OCI-LY7 (cell line): ENCODE results near the gene PRLHR. TPM values are rescaled to one million over a fixed set of nuclear protein-coding genes. Genes with fewer than 3 reads are reported as not detected.

Experiments
- BruUV-seq: library from RNA; stranded (reverse); fragments of 400-500 nt; replicated peaks from 2 replicates; lab custom pipeline; 2021; lab: Mats Ljungman, UMichigan
- CTCF ChIA-PET: fragments of 300-600 bp; sonication (Branson Sonifier 250); formaldehyde crosslinking; loops from one replicate; lab custom pipeline; 2022; ENCODE audit warnings: antibody characterized with exemption; ENCODE audit not compliant: unreplicated experiment; lab: Charles Lee
- POLR2A ChIA-PET: fragments of 300-600 bp; sonication (Branson Sonifier 250); formaldehyde crosslinking; loops from one replicate; lab custom pipeline; 2022; ENCODE audit warnings: antibody characterized with exemption; lab: Charles Lee
- DNase-seq: peaks from one replicate; pipeline ENCODE4 v3.0.0-alpha.2; 2015; ENCODE audit warnings: low spot score
- H2AFZ ChIP-seq: fragments of 200-600 bp; sonication (generic), shearing (Covaris generic); 2 replicates; pipeline ENCODE4 v1.6.1; 2014; ENCODE audit warnings: mild to moderate bottlenecking, antibody characterized with exemption, low read length, moderate library complexity
- H3K27ac ChIP-seq: fragments of 200-600 bp; sonication (generic); 2 replicates; pipeline ENCODE4 v1.5.1; 2014; ENCODE audit warnings: mixed run types, low read depth, mild to moderate bottlenecking, moderate library complexity, low read length, inconsistent platforms; ENCODE audit not compliant: poor library complexity, severe bottlenecking
- H3K36me3 ChIP-seq: fragments of 200-600 bp; sonication (generic); 2 replicates; pipeline ENCODE4 v1.6.1; 2014; ENCODE audit warnings: mild to moderate bottlenecking, antibody characterized with exemption, low read length, moderate library complexity, mixed read lengths; ENCODE audit not compliant: insufficient read depth
- H3K4me1 ChIP-seq: fragments of 200-600 bp; sonication (generic); 2 replicates; pipeline ENCODE4 v1.5.1; 2014; ENCODE audit warnings: mild to moderate bottlenecking, low read length; ENCODE audit not compliant: insufficient read depth, poor library complexity, severe bottlenecking
- H3K4me2 ChIP-seq: fragments of 200-600 bp; sonication (generic); 2 replicates; pipeline ENCODE4 v1.6.1; 2014; ENCODE audit warnings: mild to moderate bottlenecking, low read length
- H3K4me3 ChIP-seq: fragments of 200-600 bp; sonication (generic); 2 replicates; pipeline ENCODE4 v1.5.1; 2014; ENCODE audit warnings: mild to moderate bottlenecking, low read depth, low read length; ENCODE audit not compliant: poor library complexity, severe bottlenecking
- H3K79me2 ChIP-seq: fragments of 200-600 bp; sonication (generic); 2 replicates; pipeline ENCODE4 v1.6.1; 2016; ENCODE audit warnings: low read depth, mild to moderate bottlenecking, low read length, moderate library complexity, mixed read lengths; ENCODE audit not compliant: insufficient read depth
- H3K9me2 ChIP-seq: fragments of 200-600 bp; sonication (generic); 2 replicates; pipeline ENCODE4 v1.6.1; 2016; ENCODE audit warnings: mild to moderate bottlenecking, low read length, mixed read lengths; ENCODE audit not compliant: insufficient read depth
- H3K9me3 ChIP-seq: fragments of 200-600 bp; sonication (generic); 2 replicates; pipeline ENCODE4 v1.6.1; 2014; ENCODE audit warnings: mild to moderate bottlenecking, mixed run types, low read length, mixed read lengths
- H4K20me1 ChIP-seq: fragments of 200-600 bp; sonication (generic); 2 replicates; pipeline ENCODE4 v1.6.1; 2014; ENCODE audit warnings: mild to moderate bottlenecking, antibody characterized with exemption, low read length, moderate library complexity, mixed read lengths; ENCODE audit not compliant: insufficient read depth
- CTCF ChIP-seq: fragments of 200-600 bp; sonication (generic); conservative IDR thresholded peaks from 2 replicates; pipeline ENCODE4 v1.5.1; 2014; ENCODE audit warnings: mild to moderate bottlenecking, antibody characterized with exemption, low read length, moderate library complexity, mixed read lengths
- EZH2phosphoT487 ChIP-seq: fragments of 200-600 bp; sonication (generic); IDR thresholded peaks from 2 replicates; pipeline ENCODE4 v1.6.1; 2018; ENCODE audit warnings: low read depth, borderline replicate concordance, mild to moderate bottlenecking, mixed run types, antibody characterized with exemption, low read length, moderate library complexity, mixed read lengths
- intact Hi-C: fragments of 100-400 bp; cut with micrococcal nuclease; formaldehyde crosslinking; loops from one replicate; pipeline ENCODE4 v1.10.0; 2022; ENCODE audit not compliant: unreplicated experiment
- total RNA-seq, 2 experiments: library from RNA; depleted of rRNA in 1 of 2; stranded (reverse); fragments of >200 nt in 1 of 2; shearing (Covaris generic) in 1 of 2; gene quantifications; 2 replicates each; pipeline ENCODE4 v1.2.3, GENCODE V29; 2014 to 2022

Gene PRLHR
- total RNA-seq, 2 experiments from 2014 or later, result not detected

GRCh38 chr10:118596426-118597124 is 1.1 kb upstream of the PRLHR start:
- Histone ChIP-seq H3K9me3 (no peaks in the 10 kb centered on the region), H3K4me2 (no peak overlapping the region), H3K4me1 (no peaks in the 10 kb centered on the region), H3K79me2 (no peaks in the 10 kb centered on the region), H3K9me2 (no peaks in the 10 kb centered on the region), H2AFZ (no peak overlapping the region), H3K27ac (no peak overlapping the region), H4K20me1 (no peaks in the 10 kb centered on the region), H3K4me3 (no peak overlapping the region), H3K36me3 (no peaks in the 10 kb centered on the region)
- intact Hi-C loops, result no loop called here
- TF ChIP-seq EZH2phosphoT487 (no peak), CTCF (no peak)
- ChIA-PET CTCF (no interaction called here), POLR2A (interaction anchor here (0.7 kb wide), 1 partner anchor 157 kb away, joined by 3 read pairs; no protein-coding TSS in a partner anchor)
- no peak for DNase-seq
- BruUV-seq, result no TSS peak

GRCh38 chr10:118595064-118595420 is 406 bp downstream of the PRLHR start:
- Histone ChIP-seq H3K9me3 (no peaks in the 10 kb centered on the region), H2AFZ (no peak overlapping the region), H3K27ac (no peak overlapping the region), H3K4me2 (no peak overlapping the region), H3K4me3 (no peak overlapping the region), H3K4me1 (no peaks in the 10 kb centered on the region), H3K36me3 (no peaks in the 10 kb centered on the region), H4K20me1 (no peaks in the 10 kb centered on the region), H3K9me2 (no peaks in the 10 kb centered on the region), H3K79me2 (no peaks in the 10 kb centered on the region)
- intact Hi-C loops, result no loop called here
- DNase-seq, result no peak
- CTCF ChIA-PET, result no interaction called here
- TF ChIP-seq EZH2phosphoT487 (no peak), CTCF (no peak)
- no TSS peak for BruUV-seq
- POLR2A ChIA-PET, result no interaction called here

GRCh38 chr10:118594392-118595063 is 920 bp downstream of the PRLHR start:
- H3K36me3 ChIP-seq, result no peaks in the 10 kb centered on the region
- TF ChIP-seq CTCF, result no peak
- no peak for TF ChIP-seq EZH2phosphoT487
- H3K79me2 ChIP-seq, result no peaks in the 10 kb centered on the region
- no peaks in the 10 kb centered on the region for H3K9me3 ChIP-seq
- CTCF ChIA-PET, result no interaction called here
- no peak overlapping the region for H3K27ac ChIP-seq
- no peak for DNase-seq
- intact Hi-C loops, result no loop called here
- no peaks in the 10 kb centered on the region for H4K20me1 ChIP-seq
- no peak overlapping the region for H2AFZ ChIP-seq
- POLR2A ChIA-PET, result no interaction called here
- no TSS peak for BruUV-seq
- H3K9me2 ChIP-seq, result no peaks in the 10 kb centered on the region
- H3K4me1 ChIP-seq, result no peaks in the 10 kb centered on the region
- H3K4me3 ChIP-seq, result no peak overlapping the region
- H3K4me2 ChIP-seq, result no peak overlapping the region
